NCI-H526 (cell line): ENCODE results near the gene SCYL2.
"Not testable (repeated sequence)": the region's sequence is repeated elsewhere in the genome, so short reads cannot be mapped to it uniquely, and the experiment has no call there.

Source experiments
- DNase-seq, 2 experiments: peaks; one replicate each; lab custom pipeline; 2025; lab: John Stamatoyannopoulos, UW

The SCYL2 gene

DNA sequence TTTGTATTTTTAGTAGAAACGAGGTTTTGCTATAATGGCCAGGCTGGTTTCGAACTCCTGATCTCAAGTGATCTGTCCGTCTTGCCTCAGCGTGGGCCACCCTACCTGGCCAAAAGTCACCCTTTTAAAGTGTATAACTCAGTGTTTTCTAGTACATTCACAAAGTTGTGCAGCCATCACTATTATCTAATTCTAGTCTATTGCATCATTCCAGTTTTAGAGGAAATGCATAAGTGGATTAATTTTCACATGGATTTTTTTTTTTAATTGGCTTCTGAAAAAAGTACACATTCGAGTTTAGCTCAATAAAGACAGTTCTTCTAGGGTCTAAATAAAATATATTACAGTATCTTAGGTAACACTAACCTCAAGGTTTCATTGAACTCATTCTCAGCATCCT, 3.8 kb upstream of the SCYL2 start:
- DNase-seq, result no peak

DNA sequence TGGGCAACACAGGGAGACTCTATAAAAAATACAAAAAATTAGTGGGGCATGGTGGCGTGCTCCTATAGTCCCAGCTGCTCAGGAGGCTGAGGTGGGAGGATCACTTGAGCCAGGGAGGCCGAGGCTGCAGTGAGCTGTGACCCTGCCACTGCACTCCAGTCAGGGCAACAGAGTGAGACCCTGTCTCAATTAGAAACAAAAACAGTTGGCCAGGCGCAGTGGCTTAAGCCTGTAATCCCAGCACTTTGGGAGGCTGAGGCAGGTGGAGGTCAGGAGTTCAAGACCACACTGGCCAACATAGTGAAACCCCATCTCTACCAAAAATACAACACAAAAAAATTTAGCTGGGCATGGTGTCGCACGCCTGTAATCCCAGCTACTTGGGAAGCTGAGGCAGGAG, 1.9 kb upstream of the SCYL2 start:
- DNase-seq, result not testable (repeated sequence)

GRCh38 chr12:100265732-100266584, 1.0 kb upstream of the SCYL2 start:
- no peak for DNase-seq

DNA sequence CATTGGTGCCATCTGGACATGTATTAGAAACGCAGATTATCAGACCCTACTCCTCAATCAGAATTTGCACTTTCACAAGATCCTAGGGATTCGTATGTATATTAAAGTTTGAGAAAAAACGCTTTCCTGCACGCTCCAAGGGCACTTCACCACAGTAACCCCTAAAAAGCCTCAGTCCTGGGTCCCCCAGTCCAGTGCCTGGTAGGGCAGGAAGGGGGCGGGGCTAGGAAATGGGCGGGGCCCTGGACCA, 467 bp upstream of the SCYL2 start:
- DNase-seq, result no peak

DNA sequence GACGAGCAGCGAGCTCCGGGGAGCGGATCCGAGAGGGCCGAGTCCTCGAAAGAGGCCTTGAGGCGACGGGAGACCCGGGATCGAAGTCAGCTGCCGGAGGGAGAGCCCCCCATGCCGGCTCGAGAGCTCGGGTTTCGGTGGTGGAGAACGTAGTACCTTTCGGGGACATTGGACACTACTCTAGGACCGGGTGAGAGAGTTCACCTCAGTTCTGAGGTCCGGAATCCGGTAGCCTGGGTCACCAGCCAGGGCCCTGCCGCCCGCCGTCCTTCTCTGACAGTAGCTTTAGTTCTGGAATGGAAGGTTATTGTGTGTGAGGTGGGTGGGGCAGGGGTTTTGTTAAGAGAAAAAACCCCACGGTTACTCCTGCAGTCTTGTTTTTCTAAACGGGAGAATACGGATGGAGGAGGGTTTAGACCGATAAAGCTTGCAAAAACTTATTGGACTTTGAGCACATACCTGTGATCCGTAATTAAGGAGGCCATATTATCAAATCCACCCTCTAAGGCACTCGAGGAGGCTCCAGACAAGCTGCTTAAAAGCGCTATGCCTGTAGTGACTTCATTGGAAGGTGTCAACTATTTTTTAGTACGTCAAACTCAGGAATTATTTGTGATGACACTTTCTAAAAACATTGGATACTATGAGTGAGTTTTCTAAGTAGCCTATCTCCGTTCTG, 765 bp downstream of the SCYL2 start:
- peak; percentile 42 to 45 for DNase-seq

- DNase-seq, result no peak
Measured at GRCh38 chr12:100268835-100269564, 2.0 kb downstream of the SCYL2 start.

DNA sequence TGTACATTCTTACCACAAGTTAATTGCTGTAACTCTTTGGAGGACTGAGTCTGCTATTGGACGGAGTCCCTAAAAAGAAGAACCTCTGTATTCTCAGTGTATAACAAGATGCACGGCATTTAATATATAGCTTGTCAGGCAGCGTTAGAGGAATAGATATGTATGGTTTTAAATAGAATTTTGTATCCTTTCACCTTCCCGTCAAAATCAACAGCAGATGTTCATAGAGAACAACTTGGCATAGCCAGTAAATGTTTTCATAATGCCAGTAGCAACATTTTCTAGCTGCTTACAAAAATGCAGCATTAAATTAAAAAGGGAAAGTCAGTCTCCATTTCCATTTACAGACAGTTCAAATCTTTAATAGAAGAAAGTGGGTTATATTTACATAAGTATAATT, 6.8 kb downstream of the SCYL2 start:
- DNase-seq, result no peak

- DNase-seq, result no peak
Measured at GRCh38 chr12:100274291-100274690, 7.3 kb downstream of the SCYL2 start.

DNA sequence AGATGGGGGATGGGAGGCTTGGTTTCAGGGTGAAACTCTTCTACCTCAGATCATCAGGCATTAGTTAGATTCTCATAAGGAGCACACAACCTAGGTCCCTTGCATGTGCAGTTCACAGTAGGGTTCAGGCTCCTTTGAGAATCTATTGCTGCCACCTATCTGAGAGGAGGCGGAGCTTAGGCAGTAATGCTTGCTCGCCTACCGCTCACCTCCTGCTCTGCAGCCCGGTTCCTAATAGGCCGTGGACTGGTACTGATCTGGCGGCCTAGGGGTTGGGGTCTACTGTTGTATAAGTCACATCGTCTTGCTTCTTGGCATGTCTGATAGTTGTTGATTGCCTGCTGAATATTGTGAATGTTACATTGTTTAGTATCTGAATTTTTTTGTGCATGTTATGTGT, 12.2 kb downstream of the SCYL2 start:
- no peak for DNase-seq

DNA sequence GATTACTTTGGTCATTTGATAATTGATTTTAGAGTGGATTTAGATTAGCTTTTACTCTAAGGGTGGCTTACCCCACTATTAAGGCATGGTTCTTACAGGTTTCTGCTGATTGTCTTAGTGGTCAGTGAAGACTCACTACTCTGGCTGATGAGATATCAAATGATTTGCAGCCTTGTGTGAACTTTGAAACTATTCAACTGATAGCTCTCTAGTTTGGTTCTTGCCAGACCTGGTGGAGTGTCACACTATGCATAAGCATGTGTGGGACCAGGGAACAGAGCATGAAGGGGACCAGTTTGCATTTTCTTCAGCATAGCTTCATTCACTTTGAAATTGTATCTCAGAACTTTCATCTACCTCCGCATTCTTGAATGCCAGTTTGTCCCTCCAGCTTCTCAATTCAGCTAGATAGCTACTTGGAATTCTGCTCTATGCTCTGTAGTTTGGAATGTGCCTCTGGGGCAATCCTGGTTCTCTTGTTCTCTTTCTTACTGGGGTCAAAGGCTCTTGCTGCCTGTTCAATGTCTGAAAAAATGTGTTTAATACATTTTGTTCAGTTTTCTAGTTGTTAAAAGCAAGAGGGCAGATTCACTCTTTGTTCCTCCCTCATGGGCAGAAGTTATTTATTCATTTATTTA, 12.7 kb downstream of the SCYL2 start:
- DNase-seq, result no peak

DNA sequence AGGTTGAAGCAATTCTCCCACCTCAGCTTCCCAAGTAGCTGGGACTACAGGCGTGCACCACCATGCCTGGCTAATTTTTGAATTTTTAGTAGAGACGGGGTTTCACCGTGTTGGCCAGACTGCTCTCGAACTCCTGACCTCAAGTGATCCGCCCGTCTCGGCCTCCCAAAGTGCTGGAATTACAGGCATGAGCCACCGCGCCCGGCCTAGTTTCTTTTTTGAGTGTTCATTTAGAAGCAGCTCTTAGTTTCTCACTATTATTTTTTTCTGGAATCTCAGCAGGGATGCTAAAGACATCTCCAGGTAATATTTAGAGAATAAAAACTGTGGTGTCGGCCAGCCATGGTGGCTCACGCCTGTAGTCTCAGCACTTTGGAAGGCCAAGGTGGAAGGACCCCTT, 17.6 kb downstream of the SCYL2 start:
- not testable (repeated sequence) for DNase-seq

- DNase-seq, result no peak
Measured at GRCh38 chr12:100289038-100289437, 22.1 kb downstream of the SCYL2 start.

- no peak for DNase-seq
Measured at GRCh38 chr12:100290016-100290415, 23.0 kb downstream of the SCYL2 start.

- DNase-seq, result no peak
Measured at GRCh38 chr12:100293017-100293416, 26.0 kb downstream of the SCYL2 start.

- DNase-seq, result not testable (repeated sequence)
Measured at GRCh38 chr12:100294366-100294765, 27.4 kb downstream of the SCYL2 start.

- no peak for DNase-seq
Measured at GRCh38 chr12:100295764-100296555, 29.0 kb downstream of the SCYL2 start.

DNA sequence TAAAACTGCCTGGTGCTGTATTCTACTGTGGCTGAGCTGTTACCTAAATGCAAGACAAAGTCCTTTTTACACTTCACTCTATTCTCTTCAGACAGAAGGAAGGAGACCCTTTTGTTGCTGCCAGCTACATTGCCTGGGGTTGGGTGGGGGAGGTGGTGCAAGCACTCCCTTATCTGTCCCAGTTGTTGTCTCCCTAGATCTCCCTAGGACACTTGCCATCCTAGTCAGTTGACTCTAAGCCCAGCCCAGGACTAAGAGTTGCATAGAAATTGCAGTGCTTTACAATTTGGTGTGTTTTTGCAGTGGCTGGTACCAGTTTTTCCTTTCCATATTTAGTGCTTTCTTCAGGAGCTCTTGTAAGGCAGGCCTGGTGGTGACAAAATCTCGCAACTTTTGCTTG, 35.1 kb downstream of the SCYL2 start:
- DNase-seq, result no peak

DNA sequence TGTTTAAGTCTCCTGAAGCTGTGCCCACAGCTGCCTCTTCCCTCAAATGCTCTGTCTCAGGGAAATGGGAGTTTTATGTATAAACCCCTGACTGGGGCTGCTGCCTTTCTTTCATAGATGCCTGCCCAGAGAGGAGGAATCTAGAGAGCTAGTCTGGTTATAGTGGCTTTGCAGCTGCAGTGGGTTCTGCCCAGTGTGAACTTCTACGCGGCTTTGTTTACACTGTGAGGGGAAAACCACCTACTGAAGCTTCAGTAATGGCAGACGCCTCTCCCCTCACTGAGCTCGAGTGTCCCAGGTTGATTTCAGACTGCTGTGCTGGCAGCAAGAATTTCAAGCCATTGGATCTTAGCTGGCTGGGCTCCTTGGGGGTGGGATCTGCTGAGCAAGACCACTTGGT, 36.9 kb downstream of the SCYL2 start:
- DNase-seq, result no peak

DNA sequence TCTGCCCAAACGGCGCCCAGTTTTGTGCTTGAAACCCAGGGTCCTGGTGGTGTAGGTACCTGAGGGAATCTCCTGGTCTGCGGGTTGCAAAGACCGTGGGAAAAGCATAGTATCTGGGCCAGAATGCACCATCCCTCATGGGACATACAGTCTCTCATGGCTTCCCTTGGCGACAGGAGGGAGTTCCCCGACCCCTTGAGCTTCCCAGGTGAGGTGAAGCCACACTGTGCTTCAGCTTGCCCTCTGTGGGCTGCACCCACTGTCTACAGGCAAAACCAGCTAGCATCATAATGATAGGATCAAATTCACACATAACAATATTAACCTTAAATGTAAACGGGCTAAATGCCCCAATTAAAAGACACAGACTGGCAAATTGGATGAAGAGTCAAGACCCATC, 37.4 kb downstream of the SCYL2 start:
- DNase-seq, result not testable (repeated sequence)

- DNase-seq, result not testable (repeated sequence)
Measured at GRCh38 chr12:100308138-100308537, 41.2 kb downstream of the SCYL2 start.

DNA sequence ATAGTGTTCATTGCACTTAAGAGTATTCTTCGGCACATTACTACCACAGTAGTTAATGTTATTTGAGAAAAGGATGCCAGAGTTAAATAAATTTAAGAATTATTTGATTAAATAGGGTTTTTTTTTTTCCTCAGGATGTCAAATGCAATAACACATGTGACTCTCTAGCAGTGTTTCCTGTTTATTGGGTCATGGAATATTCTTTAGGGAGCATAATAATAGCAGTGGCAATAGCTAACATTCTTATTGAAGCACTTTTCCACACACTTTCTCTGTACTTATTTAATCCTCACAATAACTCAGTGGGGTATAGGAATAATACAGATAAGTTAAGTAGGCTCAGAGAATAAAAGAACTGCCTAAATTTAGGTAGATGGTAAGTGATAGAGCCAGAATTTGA, 44.3 kb downstream of the SCYL2 start:
- DNase-seq, result no peak

- DNase-seq, result no peak
Measured at GRCh38 chr12:100317371-100317770, 50.4 kb downstream of the SCYL2 start.
